ENCODE measurements around the gene TAP2.
"Not testable (repeated sequence)": the region's sequence is repeated elsewhere in the genome, so short reads cannot be mapped to it uniquely, and the experiment has no call there.

The TAP2 gene

DNA sequence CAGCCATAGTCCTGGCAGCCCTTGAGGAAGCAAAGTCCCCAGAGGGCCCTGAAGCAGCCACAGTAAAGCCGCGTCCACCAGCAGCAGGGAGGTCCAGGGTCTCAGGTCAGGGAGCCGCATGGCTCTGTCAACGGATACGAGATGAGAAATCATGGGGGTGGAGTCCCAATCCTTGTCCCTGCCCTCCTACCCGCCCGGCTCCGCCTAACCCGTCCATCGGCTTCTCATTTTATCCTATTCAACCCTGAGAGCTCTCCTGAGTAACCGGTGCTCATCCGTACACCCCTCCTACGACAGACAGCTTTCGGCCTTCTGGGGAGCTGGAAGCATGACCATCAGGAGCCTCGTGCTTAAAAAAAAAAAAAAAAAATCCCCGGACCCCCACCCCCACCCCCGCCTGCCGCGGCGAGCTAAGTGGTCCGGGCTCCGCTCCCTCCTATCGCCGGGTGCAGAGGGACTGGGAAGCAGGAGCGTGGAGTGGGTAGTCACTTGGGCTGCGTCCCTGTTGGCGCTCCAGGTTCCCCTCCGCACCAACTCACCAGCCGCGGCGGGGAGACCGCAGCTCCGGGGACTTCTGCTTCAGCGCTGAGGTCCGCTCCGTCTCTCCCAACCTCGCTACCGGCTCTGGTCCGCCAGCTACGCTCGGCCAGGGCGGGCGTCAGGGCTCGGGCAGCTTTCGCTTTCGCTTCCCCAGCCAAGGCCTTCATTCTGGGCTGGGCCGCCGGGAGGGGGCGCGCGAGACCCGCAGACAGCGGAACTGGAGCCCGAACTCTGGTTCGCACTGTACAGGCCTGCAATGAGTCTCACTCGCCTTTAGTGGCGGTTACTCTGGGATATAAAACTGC is at the start of gene TAP2:
Gene TAP2 (minus strand): TSS at position 626 of the 845 bp plus-strand sequence. CDS start 506 bp downstream, at position 120.
- in situ Hi-C loops (cut with MboI; ENCODE audit: low sequenced_read_pairs) = no loop called here

DNA sequence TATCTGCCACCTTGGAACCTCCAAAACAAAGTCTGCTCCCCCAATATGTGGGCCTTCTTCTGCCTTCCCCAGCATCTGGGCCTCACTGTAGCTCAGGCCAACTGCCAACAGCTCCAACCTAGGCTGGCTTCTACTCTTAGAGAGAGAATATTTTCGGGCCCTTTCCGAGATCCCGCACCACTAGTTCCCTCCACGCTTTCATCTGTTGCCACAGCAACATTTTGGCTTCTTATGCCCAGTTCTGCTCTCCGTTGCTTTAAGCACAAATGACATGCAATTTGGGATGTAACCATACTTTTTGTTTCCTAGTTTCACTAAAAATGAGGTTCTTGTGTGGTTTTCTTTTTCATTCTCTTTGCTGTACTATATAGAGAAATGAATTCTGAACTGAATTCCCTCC is 49.1 kb upstream of the TAP2 start:
- in situ Hi-C loops (cut with MboI; ENCODE audit: low sequenced_read_pairs) = loop anchor here (25.0 kb wide), 1 partner anchor 100 kb away; no protein-coding TSS in a partner anchor

DNA sequence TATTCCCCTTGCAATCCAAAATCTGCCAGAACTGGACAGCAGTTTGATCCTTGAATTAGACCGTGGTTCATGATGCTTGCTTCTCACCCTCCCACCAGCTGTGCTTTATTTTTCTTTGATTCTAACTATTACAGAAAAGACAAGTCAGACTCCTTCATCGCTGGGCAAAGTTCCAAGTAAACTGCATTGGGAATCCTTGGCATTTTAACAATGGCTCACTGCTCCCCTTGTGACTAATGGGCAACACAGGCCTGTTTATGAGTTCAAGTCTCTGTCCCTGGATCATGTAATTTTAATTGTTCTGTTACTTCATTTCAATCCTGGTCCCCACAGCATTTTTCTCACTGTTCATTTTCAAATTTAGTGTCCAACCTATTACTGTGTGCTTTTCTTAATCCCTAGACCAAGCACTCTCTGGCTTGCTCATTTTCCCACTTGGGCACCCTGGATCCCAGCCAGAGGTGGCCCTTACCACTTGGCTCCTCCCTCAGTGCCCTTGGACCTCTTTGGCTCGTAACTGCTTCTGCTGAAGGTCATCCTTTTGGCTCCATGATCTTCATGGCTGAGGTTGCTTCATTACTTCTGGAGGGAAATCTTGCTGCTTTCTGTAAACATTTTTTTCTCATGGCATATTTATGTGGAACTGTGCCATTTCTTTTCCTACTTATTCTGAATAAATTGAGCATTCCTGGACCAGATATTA is 48.3 kb upstream of the TAP2 start:
- in situ Hi-C loops (cut with MboI; ENCODE audit: low sequenced_read_pairs) = loop anchor here (25.0 kb wide), 1 partner anchor 100 kb away; no protein-coding TSS in a partner anchor

DNA sequence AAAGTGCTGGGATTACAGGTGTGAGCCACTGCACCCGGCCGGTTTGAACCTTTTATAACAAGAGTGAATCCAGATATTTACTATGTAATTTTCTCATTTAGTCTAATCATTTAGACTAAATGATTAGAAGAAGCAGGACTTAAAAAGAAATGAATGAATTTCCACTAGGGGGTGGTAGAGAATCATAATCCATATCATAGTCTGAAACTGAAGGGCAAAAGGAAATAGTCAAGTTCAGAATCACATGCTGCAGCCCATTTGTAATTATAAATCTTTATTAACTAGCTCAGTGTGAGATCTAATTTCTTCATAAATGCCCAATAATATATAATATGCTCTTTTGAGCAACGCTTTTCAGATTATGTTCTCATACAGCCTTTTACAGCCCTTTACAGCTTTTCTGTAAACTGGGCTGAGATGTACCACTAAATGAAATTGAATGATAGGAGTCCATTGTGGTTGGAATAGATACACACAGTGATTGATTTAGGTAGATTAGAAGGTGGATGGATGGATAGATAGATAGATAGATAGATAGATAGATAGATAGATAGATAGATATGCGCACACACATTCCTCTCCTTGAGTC is 47.3 kb upstream of the TAP2 start:
- in situ Hi-C loops (cut with MboI; ENCODE audit: low sequenced_read_pairs) = loop anchor here (25.0 kb wide), 1 partner anchor 102 kb away; no protein-coding TSS in a partner anchor

DNA sequence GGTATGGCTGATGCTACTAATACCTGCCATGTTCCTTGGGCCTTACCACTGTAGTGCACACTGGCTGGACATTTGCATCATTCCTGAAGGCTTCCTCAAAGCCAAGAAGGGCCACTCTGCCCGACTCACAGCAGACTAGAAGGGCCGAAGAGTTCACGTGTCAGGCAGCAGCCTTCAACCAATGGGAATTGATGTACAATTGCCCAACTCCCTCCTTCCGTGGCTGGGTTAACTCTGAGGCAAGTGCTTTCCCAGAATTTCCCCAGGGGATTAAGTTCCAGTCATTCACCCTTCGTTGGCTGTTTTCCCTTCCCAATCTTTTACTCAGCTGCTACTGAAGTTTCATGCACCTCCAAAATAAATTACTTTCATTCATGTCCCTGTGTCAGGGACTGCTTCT is 45.2 kb upstream of the TAP2 start:
- in situ Hi-C loops (cut with MboI; ENCODE audit: low sequenced_read_pairs) = loop anchor here (25.0 kb wide), 1 partner anchor 104 kb away; no protein-coding TSS in a partner anchor

DNA sequence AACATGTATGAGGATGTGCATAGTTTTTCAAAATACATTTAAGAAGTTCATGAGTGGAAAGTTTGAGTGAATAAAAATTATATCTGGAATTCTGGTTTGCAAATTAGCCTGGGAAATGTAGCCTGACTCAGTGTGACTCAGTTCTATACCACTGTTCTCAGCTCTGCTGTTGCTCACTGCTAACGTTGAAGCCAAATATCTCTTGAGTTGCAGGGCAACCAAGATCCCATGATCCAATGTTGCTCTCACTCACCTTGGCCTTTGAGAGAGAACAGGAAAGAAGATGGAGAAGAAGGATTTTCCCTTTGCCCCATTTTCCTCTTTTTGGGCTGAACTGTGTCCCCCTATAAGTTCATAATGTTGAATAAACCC is 44.3 kb upstream of the TAP2 start:
- in situ Hi-C loops (cut with MboI; ENCODE audit: low sequenced_read_pairs) = loop anchor here (25.0 kb wide), 1 partner anchor 104 kb away; no protein-coding TSS in a partner anchor

DNA sequence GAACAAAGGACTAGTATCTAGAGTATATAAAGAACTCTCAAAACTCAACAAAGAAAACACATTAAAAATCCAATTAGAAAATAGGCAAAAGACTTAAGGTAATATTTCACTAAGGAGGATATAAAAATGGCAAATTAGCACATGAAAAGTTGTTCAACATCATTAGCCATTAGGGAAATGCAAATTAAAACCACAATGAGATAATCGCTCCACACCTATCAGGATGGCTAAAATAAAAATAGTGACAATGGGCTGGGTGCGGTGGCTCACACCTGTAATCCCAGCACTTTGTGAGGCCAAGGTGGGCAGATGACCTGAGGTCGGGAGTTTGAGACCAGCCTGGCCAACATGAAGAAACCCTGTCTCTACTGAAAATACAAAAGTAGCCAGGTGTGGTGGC is 42.4 kb upstream of the TAP2 start:
- in situ Hi-C loops (cut with MboI; ENCODE audit: low sequenced_read_pairs) = loop anchor here (25.0 kb wide), 1 partner anchor 106 kb away; no protein-coding TSS in a partner anchor

DNA sequence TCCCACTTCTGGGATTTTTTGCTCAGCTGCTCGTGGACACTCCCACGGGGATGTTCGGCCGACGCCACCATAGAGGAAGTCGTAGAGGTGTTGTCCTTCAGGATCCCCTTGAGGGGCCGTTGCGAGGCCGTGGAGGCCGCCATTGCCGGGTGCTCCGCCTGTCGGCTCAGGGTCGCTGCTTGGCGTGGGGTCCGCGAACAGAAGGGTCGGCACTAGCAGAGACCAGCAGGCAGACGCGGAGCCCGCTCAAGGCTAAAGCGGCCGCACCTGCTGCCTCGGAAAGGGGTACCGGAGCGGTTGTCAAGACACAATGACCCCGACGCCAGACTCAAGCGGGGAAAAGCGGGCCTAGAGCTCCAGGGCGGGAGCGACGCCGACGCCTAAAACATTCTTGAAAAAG is 41.2 kb upstream of the TAP2 start:
- in situ Hi-C loops (cut with MboI; ENCODE audit: low sequenced_read_pairs) = loop anchor here (25.0 kb wide), 1 partner anchor 108 kb away; no protein-coding TSS in a partner anchor

DNA sequence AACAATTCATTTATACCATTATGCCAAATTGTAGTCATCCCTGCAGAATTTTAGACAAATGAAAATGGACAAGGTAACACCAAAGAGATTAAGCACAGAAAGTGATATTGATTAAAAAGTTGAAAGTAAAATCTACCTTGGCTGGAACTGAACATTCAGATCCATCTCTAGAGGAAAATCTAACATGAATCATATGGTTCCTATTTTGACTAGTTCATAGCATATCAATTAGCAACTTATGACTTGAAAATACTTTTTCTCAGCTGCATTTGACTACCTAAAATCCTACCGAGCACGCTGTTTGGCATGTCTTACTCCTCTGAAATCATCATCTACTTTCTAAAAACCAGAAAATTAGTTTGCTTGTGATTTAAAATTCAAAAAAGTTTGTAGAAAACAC is 38.1 kb upstream of the TAP2 start:
- in situ Hi-C loops (cut with MboI; ENCODE audit: low sequenced_read_pairs) = loop anchor here (25.0 kb wide), 1 partner anchor 111 kb away; no protein-coding TSS in a partner anchor

DNA sequence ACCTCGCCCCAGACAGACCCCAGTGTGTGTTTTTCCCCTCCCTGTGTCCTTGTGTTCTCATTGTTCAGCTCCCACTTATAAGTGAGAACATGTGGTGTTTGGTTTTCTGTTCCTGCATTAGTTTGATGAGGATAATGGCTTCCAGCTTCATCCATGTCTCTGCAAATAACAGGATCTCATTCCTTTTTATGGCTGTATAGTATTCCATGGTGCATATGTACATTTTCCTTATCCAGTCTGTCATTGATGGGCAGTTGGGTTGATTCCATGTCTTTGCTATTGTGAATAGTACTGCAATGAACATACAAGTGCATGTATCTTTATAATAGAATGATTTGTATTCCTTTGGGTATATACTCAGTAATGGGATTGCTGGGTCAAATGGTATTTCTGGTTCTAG is 35.4 kb upstream of the TAP2 start:
- in situ Hi-C loops (cut with MboI; ENCODE audit: low sequenced_read_pairs) = not testable (repeated sequence)

DNA sequence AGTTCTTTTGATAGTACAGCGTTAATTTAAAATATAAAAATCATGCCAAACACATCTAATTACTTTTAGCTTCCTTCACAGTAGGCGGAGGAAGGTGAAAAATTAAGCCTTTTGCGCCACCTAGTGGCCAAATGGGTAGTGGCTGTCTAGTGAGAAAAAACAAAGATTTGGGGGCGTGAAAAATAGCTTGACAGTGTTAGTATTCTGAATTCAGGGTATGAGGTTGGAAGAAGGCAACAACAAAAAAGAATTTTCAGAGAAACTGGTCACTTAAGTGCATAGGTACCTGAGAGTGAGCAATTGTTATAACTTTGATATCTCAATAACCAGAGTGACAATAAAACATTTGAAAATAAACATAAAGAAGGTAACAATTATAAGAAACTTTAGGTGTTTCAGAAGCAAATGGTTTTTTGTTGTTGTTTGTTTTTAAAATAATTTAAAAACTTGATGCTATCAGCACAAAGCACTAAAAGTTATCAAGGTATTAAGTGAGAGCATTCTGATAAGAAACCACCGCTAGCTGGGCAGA is 29.8 kb upstream of the TAP2 start:
- in situ Hi-C loops (cut with MboI; ENCODE audit: low sequenced_read_pairs) = no loop called here

DNA sequence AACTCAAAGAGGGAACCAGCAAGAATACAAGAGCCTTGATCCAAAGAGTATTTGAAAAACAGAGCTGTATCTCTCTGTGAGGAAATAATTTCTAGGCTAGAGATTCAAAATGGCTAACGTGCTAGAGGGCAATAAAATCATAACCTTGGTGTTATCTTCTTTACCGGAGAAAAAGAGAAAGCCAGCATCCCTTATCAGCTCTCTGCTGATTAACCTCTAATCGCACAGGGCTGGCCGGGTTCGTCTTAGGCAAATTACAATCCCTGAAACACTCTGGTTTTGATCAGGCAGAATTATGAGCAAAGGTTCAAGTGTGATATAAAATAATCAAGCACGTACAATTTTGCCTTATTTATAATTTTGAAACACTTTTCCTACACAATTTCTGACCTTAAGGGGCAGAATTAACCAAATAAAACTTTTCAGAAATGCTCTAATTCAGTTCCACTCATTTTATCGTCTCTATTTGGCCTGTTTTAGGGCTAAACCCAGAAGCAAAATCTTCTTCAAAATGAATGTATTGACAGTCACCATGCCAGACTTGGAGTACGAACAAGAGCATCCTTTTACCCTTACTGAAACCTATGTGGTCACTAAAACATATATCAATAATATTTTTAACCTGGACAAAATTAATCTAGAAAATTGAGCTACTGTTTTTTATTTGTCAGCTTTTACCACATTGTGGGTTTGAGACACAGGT is 29.2 kb upstream of the TAP2 start:
- in situ Hi-C loops (cut with MboI; ENCODE audit: low sequenced_read_pairs) = no loop called here

DNA sequence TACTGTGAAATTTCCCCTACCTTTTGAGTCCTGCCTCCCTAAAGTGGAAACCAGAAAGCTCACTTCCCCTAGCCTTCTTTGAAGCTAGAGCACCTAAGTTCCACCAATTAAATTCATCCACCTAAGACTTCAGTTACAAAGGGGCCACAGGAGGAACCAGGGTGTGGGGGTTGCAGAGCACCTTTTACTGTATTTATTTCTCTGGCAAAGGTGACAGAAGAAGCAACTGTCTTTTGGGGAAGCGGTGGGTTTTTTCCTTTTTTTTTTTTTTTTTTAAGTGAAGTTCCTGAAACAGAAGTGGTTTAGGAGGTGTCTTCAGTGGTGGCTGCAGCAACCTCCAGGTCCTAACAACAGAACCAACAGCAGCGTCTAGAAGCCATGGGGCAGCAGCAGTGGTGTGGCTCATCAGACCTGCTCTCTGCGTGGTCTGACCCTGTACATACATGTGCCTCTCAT is 28.5 kb upstream of the TAP2 start:
- in situ Hi-C loops (cut with MboI; ENCODE audit: low sequenced_read_pairs) = no loop called here

DNA sequence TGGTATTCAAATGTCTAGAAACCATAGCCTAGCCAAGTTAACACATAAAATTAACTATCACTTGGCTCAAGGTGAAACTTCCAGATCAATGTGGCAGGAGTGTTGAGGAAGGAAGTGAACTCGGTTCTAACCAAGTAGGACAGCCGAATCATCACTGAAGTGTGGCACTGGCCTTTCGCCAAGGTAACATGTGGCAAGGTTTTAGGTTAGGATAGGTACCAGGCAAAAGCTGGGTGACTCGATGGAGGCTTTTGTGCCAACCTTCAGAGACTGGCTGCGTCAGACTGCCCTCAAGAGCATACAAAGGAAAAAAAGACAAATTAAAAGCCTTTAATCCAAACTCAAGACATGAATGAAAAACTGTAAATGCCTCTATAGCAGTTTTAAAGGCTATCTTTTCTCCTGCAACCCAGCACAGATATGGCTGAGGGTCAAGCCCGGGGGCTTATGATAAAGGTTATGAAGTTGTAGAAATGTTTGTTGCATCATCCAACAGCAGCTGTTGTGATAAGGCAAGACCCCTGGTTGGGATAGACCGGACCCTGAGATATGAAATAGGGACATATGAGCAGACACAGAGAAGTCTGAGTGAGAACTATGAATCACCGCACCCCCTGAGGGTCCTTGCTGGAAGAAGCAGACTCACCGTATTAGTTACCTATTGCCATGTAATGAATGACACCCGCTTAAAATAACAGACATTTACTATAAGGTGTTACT is 27.3 kb upstream of the TAP2 start:
- in situ Hi-C loops (cut with MboI; ENCODE audit: low sequenced_read_pairs) = no loop called here

DNA sequence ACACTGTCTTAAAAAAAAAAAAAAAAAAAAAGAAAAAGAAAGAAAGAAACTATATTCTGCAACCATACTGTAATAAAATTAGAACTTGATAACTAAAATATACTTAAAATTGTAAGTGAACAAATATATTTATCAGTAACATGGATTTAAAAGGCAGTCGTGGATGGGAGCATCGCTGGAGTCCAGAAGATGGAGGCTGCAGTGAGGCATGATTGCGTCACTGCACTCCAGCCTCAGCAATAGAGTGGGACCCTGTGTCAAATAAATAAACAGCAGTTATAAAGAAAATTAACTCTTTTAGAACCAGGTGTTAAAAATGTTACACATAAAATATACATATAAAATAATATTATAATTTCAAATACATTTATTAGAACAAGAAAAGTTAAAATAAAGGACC is 24.2 kb upstream of the TAP2 start:
- in situ Hi-C loops (cut with MboI; ENCODE audit: low sequenced_read_pairs) = no loop called here

DNA sequence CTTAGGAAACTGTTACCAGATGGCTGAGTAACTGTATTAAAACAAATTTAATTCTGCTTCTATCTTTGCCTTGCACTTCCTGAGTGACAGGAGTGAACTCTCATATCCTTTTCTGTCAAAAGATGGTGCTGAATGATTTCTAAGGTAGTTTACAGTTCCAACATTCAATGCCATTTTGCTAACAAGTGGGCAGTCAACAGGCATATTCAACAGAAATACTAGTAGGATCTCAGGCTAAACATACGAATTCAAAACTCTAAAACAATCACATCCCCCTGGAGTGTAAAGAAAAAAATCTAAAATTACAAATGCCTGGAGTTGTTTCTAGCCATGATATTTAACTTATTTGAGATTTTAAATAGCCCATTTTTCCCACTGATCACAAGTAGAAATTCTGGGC is 22.1 kb upstream of the TAP2 start:
- in situ Hi-C loops (cut with MboI; ENCODE audit: low sequenced_read_pairs) = no loop called here

DNA sequence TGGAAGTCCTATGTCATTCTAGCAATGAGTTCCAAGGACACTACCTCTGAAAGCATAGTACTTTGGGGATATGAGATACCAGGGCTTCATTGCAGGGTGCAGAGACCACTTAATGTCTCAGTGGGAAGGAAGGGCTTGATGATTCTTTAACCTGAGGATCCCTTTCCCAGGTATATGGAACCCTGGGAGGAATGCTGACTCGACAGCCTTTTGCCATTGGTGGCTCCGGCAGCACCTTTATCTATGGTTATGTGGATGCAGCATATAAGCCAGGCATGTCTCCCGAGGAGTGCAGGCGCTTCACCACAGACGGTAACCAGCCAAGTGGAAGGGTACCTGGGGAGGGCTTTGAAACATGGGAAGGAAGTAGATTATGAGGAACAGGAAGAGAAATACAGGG is 19.7 kb upstream of the TAP2 start:
- in situ Hi-C loops (cut with MboI; ENCODE audit: low sequenced_read_pairs) = no loop called here

DNA sequence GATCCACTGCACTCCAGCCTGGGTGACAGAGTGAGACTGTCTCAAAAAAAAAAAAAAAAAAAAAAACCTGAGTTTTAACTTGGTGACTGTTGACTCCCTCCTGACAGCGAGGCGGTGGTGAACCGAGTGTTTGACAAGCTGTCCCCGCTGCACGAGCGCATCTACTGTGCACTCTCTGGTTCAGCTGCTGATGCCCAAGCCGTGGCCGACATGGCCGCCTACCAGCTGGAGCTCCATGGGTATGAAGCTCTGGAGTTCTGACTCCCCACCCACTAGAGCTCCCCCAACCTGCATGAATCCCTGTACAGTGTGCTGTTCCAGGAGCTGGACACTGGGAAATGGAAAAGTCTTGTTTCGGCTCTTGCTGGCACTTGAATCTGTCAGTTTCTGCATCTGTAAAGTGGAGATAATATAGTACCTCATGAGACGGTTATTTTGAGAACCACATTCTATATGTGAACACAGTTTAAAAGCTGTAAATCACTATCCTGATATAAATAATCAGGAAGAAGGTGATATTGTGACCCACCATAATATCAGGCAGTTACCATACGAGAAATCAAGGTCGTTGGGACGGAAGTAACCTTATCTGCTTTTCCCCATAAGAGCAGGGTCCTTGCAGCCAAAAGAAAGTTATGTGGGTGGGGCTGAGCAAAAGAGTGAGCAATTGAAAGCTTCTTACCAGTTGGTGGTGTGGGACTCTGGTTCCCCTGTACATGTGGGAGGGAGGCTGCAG is 18.8 kb upstream of the TAP2 start:
- in situ Hi-C loops (cut with MboI; ENCODE audit: low sequenced_read_pairs) = no loop called here
